ENCODE measurements around the gene RIMS1.

- TF ChIP-seq EZH2 (IDR thresholded peaks at IDR 0.05; ENCODE audit: insufficient read depth, low read length), result no peak
- TF ChIP-seq CTCF (IDR thresholded peaks at IDR 0.05; ENCODE audit: insufficient read depth, low read depth, low read length), result no peak
These were observed 35.1 kb upstream of the RIMS1 start for GRCh38 chr6:71851214-71851613.

All from astrocyte (in vitro differentiated cells and primary cell).